Upper lobe of right lung (tissue), 1 donor: ENCODE data around the gene GDPD2. TPM values are rescaled to one million over a fixed set of nuclear protein-coding genes. Genes with fewer than 3 reads are reported as not detected.

Source experiments
- ATAC-seq: fragments of 200-7000 bp; cut with Tn5 transposase; one replicate; pipeline ENCODE4 v1.9.1; 2020; ENCODE audit warnings: mild to moderate bottlenecking, moderate library complexity
- DNase-seq: peaks from one replicate; pipeline ENCODE4 v3.0.0-alpha.2; 2020
- H3K27ac ChIP-seq: fragments of 200-600 bp; one replicate; pipeline ENCODE4 v1.8.0; 2022
- H3K27me3 ChIP-seq: fragments of 200-600 bp; one replicate; pipeline ENCODE4 v1.8.0; 2022; ENCODE audit warnings: mild to moderate bottlenecking
- H3K36me3 ChIP-seq: fragments of 200-600 bp; one replicate; pipeline ENCODE4 v1.8.0; 2022
- H3K4me1 ChIP-seq: fragments of 200-600 bp; one replicate; pipeline ENCODE4 v1.8.0; 2022
- H3K4me3 ChIP-seq: fragments of 200-600 bp; one replicate; pipeline ENCODE4 v1.8.0; 2022; ENCODE audit warnings: mild to moderate bottlenecking
- H3K9me3 ChIP-seq: fragments of 200-600 bp; one replicate; pipeline ENCODE4 v1.8.0; 2022
- CTCF ChIP-seq: fragments of 200-600 bp; IDR thresholded peaks from one replicate; pipeline ENCODE4 v1.8.0; 2022; ENCODE audit warnings: antibody characterized with exemption
- intact Hi-C: fragments of 100-400 bp; cut with DNase I; formaldehyde crosslinking; loops from one replicate; pipeline ENCODE4 v1.11.0; 2022
- total RNA-seq: library from RNA; stranded (reverse); fragmentation: NEBNext Ultra II Directional; extraction: Animal tissue kit (Norgen Biotek cat#: 25700); gene quantifications from one replicate; pipeline ENCODE4 v1.2.1, GENCODE V29; 2021
- donor health status: DM: no; HTN: yes; CAD: no; lungs with severe emphysema.

GDPD2 gene
- total RNA-seq, 1 donor from 2014 or later: not detected

- TF ChIP-seq CTCF: no peak
- Histone ChIP-seq H3K27me3 (no peaks in the 10 kb centered on the region), H3K9me3 (no peaks in the 10 kb centered on the region), H3K27ac (peak overlapping the region; percentile 70), H3K4me1 (no peaks in the 10 kb centered on the region), H3K4me3 (peak overlapping the region; percentile 53), H3K36me3 (no peaks in the 10 kb centered on the region)
- DNase-seq: no peak
- intact Hi-C loops: no loop called here
- peak; percentile 1 for ATAC-seq
Observed at GRCh38 chrX:70455366-70456202, 32.5 kb downstream of the GDPD2 start.

GRCh38 chrX:70456256-70456655 lies 33.1 kb downstream of the GDPD2 start:
- no peak for DNase-seq
- H3K36me3 ChIP-seq: no peaks in the 10 kb centered on the region
- TF ChIP-seq CTCF: no peak
- intact Hi-C loops: no loop called here
- H3K9me3 ChIP-seq: no peaks in the 10 kb centered on the region
- ATAC-seq: no peak
- peak overlapping the region; percentile 53 for H3K4me3 ChIP-seq
- H3K27ac ChIP-seq: no peak overlapping the region
- no peaks in the 10 kb centered on the region for H3K27me3 ChIP-seq
- no peaks in the 10 kb centered on the region for H3K4me1 ChIP-seq

- Histone ChIP-seq H3K27me3 (no peaks in the 10 kb centered on the region), H3K4me1 (no peaks in the 10 kb centered on the region), H3K36me3 (no peaks in the 10 kb centered on the region), H3K27ac (no peak overlapping the region), H3K4me3 (no peak overlapping the region), H3K9me3 (no peaks in the 10 kb centered on the region)
- no peak for DNase-seq
- intact Hi-C loops: no loop called here
- no peak for ATAC-seq
- no peak for TF ChIP-seq CTCF
Observed at GRCh38 chrX:70461026-70461425, 37.9 kb downstream of the GDPD2 start.

- ATAC-seq: no peak
Observed at GRCh38 chrX:70464051-70464450, 40.9 kb downstream of the GDPD2 start.

GRCh38 chrX:70466968-70467367 lies 43.9 kb downstream of the GDPD2 start:
- no peak for ATAC-seq
- TF ChIP-seq CTCF: no peak
- intact Hi-C loops: no loop called here
- Histone ChIP-seq H3K27ac (no peak overlapping the region), H3K9me3 (no peaks in the 10 kb centered on the region), H3K27me3 (no peaks in the 10 kb centered on the region), H3K36me3 (no peaks in the 10 kb centered on the region), H3K4me1 (no peaks in the 10 kb centered on the region), H3K4me3 (no peak overlapping the region)
- no peak for DNase-seq

More at GRCh38 chrX:70464051-70464450, 40.9 kb downstream of the GDPD2 start:
- no peak overlapping the region for H3K4me3 ChIP-seq
- H3K36me3 ChIP-seq: no peaks in the 10 kb centered on the region
- no peaks in the 10 kb centered on the region for H3K9me3 ChIP-seq
- TF ChIP-seq CTCF: no peak
- intact Hi-C loops: no loop called here
- DNase-seq: no peak
- H3K4me1 ChIP-seq: no peaks in the 10 kb centered on the region
- no peak overlapping the region for H3K27ac ChIP-seq
- H3K27me3 ChIP-seq: no peaks in the 10 kb centered on the region
